Stimulated activated naive CD8-positive, alpha-beta T cell treated with anti-CD3 and anti-CD28 coated beads, Interleukin-15, Interleukin-2, amounts not matched to agents 100 U/mL and 50 U/mL, for 24 hours (primary cell): ENCODE data around the gene POTEJ.
"Not testable (repeated sequence)": the region's sequence is repeated elsewhere in the genome, so short reads cannot be mapped to it uniquely, and the experiment has no call there.

Source experiments
- ATAC-seq: fragments of 150-1000 bp; cut with Tn5 transposase; one replicate; pipeline ENCODE4 v1.10.0; 2021
- DNase-seq: peaks from one replicate; pipeline ENCODE4 v3.0.0; 2021

The POTEJ gene

DNA sequence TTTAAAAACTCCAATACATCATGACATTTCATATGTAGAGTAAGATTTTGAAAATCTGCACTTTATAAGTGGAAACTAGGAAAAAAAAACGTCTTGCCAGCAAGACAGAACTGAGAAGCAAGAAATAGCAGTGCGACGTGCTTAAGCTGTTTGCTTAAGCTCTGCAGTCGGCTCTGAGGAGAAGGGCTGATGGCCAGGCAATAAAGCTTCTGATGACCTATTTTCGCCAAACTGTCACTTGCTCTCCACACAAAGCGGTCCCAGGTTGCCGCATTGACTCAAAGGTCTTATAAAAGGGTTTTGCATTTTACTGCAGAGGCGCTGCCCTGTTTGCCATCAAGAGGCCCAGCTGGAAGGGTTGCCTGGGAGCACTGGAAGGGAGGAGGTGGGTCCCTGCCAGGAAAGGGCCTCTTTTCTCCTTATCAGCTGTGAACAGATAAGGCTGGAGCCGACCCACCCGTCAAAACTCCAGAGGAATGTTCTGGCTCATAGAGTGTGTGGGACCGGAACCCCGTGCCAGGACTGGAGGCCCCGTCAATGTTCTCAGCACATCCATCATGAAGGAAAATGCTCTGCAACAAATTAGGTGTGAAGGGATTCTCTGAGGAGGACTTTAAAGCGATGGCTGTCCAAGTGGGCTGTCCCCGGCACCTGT lies 9.5 kb upstream of the POTEJ start:
- DNase-seq, ATAC-seq: not testable (repeated sequence)

DNA sequence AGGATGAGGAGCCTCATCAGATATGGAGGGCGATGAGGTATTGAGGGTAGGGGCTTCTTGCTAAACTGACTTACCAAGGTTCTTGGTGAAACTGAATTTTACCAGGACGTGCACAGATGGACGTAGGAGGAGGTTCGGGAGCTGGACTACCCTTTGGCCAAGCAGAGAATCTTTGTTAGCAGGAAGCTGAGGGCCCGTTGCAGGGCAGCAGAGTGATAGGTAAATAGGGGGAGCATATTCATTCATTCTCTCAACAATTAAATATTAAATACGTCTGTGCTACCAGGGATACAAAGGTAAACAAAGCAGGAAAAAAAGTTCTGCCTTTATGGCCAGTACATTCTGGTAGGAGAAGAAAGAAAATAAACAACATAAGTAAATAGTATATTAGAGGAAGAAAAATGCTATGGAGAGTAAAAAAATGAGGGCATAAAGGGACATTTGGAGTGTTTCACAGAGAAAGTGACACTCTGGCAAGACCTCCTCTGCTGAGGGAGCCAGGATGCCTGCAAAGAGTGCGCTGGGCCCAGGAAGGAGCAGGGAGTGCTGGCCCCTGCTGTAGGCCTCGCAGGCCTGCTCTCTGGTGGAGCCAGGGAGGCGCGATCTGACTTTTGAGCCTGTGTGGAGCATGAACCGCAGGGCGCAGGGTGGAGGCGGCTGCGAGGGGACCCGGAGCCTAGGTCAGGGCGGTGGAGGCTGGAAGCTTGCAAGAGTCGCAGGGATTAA lies 2.8 kb upstream of the POTEJ start:
- not testable (repeated sequence) for ATAC-seq

DNA sequence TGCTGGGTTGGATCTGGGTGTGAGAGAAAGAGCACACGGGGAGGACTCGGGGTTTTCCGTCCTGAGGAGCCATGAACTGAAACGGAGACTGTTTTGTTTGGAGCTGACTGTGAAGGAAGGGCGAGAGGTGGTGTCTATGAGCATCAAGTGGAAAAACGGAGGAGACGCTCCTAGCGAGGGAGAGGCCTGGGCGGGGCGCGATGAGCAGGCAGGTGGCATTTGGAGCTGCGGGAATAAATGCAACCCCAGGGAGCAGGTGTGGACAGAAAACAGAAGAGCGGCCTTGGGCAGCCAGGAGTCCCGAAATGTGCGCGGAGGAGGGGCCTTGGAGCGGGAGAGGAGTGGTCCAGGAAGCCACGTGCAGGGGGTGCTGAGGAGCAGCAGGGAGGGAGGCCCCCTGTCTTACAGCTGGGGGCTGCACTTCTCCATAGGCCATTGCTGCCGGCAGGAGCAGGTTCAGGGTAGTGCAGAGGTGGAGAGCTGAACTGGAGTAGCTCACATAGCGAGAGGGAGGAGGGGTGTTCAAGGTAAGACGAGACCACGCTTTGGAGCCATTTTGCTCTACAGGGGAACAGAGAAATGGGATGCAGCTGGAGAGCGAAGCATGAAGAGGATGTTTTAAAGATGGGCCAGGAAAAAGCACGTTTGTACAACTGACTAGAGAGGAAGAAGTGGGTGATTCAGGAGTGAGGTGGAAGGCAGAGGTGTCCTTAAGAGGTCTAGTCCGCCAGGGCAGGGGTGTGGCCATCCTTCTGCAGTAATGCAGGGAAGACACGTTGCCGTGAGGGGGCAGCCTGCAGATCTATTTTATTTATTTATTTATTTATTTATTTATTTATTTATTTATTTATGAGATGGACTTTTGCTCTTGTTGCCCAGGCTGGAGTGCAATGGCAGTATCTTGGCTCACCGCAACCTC lies 2.0 kb upstream of the POTEJ start:
- not testable (repeated sequence) for DNase-seq, ATAC-seq

More for the DNA sequence above, 2.8 kb upstream of the POTEJ start:
- not testable (repeated sequence) for DNase-seq

DNA sequence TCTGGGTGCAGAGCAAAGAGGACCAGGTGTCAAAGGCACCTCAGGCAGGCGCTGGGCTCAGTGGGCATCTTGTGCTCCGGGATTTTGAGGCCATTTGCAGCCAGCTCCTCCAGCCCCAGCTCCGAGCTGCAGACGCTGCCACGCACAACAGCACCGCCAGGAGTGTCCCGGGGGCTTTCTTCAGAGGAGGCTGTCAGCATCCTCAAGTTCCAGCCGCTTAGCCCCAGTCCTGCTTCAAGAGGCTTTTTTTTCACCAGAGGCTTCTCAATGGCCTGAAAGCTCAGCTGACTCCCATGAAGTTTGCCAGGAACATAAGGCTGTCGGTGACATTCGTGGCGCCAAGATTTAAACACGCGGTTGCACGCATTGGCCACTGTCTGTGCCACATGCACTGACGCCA lies 754 bp upstream of the POTEJ start:
- ATAC-seq, DNase-seq: not testable (repeated sequence)

DNA sequence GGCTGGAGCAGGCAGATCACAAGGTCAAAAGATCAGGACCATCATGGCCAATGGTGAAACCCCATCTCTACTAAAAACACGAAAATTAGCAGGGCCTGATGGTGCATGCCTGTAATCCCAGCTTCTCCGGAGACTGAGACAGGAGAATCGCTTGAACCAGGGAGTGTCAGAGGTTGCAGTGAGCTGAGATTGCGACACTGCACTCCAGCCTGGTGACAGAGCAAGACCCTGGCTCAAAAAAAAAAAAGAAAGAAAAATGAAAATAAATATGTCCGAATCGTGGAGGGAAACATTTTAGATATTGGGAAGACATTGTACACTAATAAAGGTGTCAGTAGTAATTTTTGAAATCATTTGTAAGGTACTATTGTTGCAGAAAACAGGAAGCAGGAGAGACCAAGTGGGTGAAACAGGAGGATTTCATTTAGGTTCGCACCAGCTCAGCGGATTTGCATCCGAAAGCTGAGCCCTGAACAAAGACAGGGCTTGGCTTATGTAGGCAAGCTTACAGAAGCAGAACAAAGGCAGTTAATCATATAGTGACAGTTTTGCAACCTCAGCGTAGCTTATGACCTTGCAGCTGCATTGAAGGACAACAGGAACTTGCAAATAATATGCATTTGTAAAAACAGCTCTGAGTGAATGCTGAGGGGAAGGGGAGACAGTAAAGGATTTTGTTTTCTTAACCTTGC lies 17.7 kb downstream of the POTEJ start:
- not testable (repeated sequence) for ATAC-seq, DNase-seq

- DNase-seq, ATAC-seq: not testable (repeated sequence)
These were observed 27.7 kb downstream of the POTEJ start for GRCh38 chr2:130638973-130639372.

GRCh38 chr2:130641688-130642087 lies 30.4 kb downstream of the POTEJ start:
- not testable (repeated sequence) for ATAC-seq, DNase-seq

DNA sequence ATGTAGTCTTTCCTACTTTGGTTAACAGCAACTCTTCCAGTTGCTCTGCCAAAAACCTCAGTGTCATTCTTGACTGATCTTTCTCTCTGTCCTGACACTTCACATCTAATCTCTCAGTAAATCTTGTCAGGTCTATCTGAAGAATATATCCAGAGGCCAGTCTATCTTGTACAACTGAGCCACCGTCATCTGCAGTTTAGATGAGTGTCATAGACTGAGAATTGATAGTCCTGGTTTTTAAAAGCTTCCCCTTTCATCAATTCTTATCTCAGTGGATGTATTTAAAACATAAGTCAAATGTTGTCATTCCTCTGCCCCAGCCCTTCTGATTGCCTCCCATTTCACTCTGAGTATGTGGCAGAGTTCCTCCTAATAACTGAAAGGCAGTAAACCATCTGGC lies 38.0 kb downstream of the POTEJ start:
- not testable (repeated sequence) for ATAC-seq, DNase-seq

- not testable (repeated sequence) for ATAC-seq, DNase-seq
These were observed 53.3 kb downstream of the POTEJ start for GRCh38 chr2:130664506-130664905.

GRCh38 chr2:130665596-130665995 lies 54.4 kb downstream of the POTEJ start:
- ATAC-seq, DNase-seq: not testable (repeated sequence)

- not testable (repeated sequence) for DNase-seq, ATAC-seq
These were observed 56.3 kb downstream of the POTEJ start for GRCh38 chr2:130667516-130667915.

DNA sequence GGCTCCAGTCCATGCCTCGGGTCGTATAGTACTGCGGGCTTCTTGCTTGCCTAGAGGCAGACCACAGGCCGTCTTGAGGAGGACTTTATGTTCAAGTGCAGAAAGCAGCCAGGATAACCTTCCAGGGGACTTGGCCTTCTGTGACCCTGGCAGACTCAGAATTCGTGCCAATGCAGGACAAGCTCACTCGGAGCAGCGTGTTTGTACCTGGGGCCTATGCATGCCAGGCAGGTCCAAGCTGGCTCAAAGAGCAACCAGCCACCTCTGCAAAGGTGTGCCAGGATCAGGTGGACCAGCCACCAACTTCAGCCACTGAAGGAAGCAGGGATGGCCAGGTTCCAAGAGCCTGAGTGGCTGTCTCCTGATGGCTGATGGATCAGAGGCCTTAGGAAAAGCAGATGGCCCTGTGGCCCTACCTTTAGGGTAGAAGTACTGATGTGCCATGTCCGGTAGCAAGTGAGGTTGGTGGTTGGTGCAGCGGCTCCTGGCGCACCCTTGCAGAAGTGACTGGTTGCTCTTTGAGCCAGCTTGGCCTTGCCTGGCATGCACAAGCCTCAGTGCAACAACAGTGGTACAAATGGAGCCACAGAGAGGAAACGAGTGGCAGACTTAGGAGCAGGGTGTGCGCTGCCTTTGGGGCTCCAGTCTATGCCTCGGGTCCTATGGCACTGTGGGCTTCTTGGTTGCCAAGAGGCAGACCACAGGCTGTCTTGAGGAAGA lies 58.9 kb downstream of the POTEJ start:
- DNase-seq = not testable (repeated sequence)

DNA sequence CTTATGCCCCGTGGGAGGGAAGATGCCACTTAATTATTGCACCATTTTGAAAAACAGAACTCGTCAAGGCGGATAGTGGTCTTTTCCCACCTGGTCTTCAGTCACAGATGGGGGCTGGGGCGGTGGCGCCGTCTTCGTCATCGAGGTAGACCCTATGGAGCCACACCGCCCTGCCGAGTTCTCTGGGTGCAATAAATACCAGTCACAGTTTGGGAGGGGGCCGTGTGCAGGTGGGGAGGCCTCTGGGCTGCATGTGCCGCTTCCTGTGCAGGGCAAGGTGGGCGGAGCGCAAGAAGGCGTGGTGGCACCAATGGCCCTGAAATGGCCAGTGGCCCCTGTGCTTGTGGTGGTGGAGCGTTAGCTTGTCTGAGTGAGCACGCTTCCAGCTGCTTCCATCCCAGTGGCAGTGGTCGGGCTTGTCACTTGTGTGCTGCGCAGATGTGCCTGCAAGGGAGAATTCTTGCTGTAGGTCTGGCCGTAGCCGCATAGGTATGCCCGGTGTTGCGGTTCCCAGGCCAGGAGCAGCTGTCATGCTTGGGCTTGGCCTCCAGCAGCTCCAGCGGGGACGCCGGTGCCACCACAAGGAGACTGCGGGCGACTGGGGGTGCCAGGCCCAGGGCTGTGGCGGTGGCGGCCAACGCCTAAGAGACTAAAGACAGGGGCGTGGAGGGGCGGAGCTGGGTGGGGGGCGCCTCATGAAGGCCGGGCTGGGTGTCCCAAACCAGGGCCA lies 81.0 kb downstream of the POTEJ start:
- ATAC-seq = peak; percentile 23
- not testable (repeated sequence) for DNase-seq

More for the DNA sequence above, 58.9 kb downstream of the POTEJ start:
- not testable (repeated sequence) for ATAC-seq

- peak; percentile 45 for DNase-seq
- ATAC-seq = not testable (repeated sequence)
These were observed 82.2 kb downstream of the POTEJ start for GRCh38 chr2:130693474-130693873.

DNA sequence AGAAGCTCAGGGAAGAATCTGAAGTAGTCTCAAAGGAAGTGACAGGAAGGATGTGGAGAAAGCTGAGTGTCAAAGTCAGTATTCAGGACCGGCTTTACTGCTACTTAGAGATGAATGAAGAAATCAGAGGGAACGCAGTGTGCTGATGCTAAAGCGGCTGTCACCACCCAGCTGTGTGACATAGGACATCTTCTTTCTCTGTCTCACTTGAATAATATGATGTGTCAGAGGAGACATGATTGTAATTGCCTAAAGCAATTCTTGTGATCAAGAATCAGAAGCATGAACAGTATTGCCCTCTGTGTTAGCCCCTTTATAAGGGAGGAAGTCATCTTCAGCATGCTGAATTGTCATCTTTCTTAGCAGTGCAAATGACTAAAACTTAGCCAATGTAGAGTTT lies 92.0 kb downstream of the POTEJ start:
- not testable (repeated sequence) for DNase-seq, ATAC-seq
